Stimulated activated CD8-positive, alpha-beta memory T cell treated with anti-CD3 and anti-CD28 coated beads, Interleukin-2, amount 100 ng/mL, for 1 hour (primary cell): ENCODE measurements around the gene ZBTB48.
"Not testable (repeated sequence)": the region's sequence is repeated elsewhere in the genome, so short reads cannot be mapped to it uniquely, and the experiment has no call there.

Experiments used
- DNase-seq, 2 donors: peaks; one replicate each; pipeline ENCODE4 v3.0.0-alpha.2; 2020; ENCODE audit warnings: low read depth in 2 of 2

ZBTB48 gene

DNA sequence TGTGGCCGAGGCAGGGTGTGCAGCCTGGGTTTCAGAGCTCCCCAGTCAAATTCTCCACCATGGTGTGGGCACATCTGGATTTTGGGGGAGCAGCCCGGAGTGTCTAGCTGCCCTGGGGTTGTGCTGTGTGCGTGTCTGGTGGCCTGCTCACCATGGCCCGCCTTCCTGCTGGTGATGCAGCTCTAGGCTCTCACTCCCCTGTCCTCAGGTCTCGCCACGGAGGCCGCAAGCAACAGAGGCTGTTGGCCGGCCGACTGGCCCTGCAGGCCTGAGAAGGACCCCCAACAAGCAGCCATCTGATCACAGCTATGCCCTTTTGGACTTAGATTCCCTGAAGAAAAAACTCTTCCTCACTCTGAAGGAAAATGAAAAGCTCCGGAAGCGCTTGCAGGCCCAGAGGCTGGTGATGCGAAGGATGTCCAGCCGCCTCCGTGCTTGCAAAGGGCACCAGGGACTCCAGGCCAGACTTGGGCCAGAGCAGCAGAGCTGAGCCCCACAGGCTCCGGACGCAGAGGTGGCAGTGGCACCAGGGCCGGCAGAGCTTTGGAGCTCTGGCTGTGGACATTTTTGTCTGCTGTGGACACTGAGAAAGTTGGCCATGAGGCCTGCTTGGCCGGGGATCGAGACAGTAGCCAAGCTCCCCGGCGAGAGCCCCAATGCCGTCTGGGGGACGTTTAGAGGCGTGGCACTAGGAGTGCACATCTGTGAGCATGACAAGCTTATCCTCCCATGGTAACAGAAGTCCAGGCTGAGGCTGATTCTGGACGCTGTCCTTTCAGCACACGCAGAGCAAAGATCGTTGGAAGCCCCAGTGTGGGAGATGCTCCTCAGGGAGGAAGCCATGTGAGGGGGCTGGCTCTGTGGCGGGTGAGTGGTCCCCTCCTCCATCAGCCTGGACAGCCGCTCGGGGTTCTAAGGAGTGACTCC, 53.1 kb downstream of the ZBTB48 start:
- DNase-seq = no peak

DNA sequence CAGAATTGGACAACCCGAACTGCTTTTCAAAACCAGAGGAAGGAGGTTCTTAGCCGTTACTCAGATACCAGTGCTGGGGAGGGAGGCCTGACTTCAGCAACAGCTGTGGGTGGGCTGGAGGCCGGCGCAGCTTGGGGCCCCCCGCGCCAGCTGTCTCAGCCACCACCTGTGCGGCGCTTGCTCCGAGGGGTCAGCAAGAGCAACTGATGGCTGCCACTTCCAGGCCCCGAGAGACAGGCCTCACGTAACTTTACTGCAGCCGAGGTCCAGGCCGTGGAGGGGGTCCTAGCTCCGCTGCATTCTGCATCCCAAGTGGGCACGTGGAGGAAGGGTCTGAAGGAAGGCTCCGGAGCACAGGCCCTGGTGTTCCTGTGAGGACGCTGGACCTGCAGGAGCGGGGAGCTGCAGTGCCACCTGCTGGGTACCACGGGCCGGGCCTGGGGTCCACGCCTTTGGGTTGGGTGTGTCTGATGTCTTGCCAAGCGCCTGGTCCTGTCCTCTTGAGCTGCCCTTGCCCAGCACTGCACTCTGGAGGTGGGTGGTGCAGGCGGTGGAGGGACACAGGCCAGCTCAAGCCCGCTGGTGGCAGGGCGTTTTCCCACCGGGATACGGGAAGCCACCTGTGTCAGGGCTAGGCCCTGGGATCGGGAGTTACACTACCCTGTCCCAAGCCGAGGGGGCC, 54.7 kb downstream of the ZBTB48 start:
- no peak for DNase-seq

DNA sequence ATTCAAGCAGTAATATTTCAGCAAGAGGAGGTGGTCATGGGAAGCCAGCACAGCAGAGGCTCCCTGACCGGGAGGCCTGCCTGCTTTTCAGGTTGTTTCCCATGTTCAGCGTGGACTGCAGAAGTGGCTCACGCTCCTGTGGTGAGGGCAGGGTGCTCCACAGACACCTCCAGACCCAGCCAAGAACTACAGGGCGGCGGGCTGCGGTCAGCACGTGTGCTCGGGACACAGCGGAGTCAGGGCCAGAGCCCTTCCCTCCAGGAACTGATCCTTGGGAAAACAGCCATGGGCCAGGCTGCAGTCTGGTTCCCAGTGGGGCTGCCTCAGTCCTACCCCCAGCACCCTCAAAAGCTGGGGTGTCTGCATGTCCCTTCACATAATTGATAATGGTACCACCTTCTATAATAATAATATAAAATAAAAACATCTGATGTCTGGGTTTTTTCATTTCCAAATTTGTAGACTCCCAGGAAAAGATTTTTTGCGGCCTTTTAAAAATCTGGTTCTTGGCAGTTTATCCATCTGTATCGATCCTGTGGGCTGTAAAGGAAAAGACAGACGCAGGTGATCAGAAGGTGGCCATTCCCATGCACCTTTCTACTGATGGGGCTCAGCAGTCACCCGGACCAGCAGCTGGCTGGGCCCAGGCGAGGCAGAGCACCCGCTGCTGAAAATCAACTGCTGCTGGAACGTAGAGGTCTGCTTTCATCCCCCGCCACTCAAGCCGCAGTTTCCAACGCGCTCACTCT, 55.5 kb downstream of the ZBTB48 start:
- no peak for DNase-seq

- DNase-seq = no peak
Observed at GRCh38 chr1:6635910-6636760, 56.3 kb downstream of the ZBTB48 start.

DNA sequence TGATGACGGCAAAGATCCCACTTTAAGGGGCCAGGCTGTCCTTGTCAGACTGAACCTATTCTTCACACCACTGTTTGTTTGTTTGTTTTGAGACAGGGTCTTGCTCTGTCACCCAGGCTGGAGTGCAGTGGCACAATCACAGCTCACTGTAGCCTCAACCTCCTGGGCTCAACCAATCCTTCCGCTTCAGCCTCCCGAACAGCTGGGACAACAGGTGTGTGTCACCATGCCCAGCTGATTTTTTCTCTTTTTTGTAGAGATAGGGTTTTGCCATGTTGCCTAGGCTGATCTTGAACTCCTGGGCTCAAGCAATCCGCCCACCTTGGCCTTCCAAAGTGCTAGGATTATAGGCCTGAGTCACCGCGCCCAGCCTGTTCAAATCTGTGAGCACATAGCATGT, 57.0 kb downstream of the ZBTB48 start:
- DNase-seq = not testable (repeated sequence)

DNA sequence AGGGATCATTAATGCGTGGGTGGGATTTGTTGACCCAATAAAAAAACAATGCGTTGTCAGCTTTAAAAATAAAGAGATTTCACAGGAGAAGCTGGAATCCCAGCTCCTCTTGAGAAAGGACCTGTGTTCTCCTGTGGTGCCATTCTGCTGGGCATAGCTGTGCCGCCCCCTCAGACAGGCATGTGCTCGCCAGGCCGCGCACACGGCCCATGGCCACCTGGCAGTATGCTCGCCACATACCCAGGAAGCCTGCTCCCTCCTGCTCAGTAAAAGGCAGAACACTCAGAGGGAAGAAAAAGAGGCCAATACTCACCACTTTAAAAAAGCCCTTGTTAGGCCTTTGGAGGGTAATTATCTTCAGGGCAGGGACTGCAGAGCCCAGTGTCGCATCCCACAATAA, 58.0 kb downstream of the ZBTB48 start:
- DNase-seq = no peak

DNA sequence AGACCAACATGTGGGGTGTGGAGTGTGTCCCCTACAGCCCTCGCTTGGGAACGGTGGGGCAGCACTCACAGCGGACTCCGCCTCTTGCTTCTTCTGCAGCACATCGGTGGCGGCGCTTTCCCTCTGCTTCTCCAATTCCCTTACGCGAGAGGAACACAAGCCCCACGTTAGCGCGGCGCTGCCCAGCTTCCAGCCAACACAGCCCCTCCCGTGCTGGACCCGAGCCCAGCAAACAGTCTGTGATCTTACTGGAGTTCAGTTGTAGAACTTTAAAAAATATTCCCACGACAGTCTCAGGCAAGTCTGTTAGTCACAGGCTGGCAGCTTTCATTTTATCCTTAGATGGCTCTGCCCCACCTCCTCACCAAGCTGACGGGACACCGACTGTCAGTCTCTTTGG, 58.4 kb downstream of the ZBTB48 start:
- no peak for DNase-seq
